ENCODE results near the gene P2RX2. TPM values are rescaled to one million over a fixed set of nuclear protein-coding genes. Genes with fewer than 3 reads are reported as not detected.

P2RX2 gene
- total RNA-seq, 2 donors from 2014 or later = 1.0 TPM; not detected in 1

DNA sequence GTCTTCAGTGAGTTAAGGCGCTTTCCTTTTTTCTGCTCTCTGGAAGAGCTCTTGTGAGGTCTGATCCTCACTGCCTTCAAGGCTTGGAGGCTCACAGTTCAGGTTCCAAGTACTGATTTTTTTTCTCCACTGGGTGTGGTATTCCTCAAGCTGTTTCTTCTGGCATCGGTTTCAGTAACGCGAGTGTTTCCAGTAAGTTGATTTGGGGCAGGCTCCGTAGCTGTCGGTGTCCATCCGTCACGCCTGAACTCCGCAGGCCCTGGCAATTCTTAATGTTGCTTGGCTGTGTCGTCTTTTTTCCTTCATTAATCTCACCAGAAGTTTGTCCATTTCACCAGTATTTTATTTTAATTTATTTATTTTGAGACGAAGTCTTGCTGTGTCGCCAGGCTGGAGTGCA lies 38.8 kb upstream of the P2RX2 start:
- TF ChIP-seq POLR2A (IDR thresholded peaks at IDR 0.05) = no peak
- TF ChIP-seq, protein P1, sequence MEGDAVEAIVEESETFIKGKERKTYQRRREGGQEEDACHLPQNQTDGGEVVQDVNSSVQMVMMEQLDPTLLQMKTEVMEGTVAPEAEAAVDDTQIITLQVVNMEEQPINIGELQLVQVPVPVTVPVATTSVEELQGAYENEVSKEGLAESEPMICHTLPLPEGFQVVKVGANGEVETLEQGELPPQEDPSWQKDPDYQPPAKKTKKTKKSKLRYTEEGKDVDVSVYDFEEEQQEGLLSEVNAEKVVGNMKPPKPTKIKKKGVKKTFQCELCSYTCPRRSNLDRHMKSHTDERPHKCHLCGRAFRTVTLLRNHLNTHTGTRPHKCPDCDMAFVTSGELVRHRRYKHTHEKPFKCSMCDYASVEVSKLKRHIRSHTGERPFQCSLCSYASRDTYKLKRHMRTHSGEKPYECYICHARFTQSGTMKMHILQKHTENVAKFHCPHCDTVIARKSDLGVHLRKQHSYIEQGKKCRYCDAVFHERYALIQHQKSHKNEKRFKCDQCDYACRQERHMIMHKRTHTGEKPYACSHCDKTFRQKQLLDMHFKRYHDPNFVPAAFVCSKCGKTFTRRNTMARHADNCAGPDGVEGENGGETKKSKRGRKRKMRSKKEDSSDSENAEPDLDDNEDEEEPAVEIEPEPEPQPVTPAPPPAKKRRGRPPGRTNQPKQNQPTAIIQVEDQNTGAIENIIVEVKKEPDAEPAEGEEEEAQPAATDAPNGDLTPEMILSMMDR (IDR thresholded peaks at IDR 0.05) = no peak
- ATAC-seq = no peak
- no peak overlapping the region for H3K4me3 ChIP-seq

DNA sequence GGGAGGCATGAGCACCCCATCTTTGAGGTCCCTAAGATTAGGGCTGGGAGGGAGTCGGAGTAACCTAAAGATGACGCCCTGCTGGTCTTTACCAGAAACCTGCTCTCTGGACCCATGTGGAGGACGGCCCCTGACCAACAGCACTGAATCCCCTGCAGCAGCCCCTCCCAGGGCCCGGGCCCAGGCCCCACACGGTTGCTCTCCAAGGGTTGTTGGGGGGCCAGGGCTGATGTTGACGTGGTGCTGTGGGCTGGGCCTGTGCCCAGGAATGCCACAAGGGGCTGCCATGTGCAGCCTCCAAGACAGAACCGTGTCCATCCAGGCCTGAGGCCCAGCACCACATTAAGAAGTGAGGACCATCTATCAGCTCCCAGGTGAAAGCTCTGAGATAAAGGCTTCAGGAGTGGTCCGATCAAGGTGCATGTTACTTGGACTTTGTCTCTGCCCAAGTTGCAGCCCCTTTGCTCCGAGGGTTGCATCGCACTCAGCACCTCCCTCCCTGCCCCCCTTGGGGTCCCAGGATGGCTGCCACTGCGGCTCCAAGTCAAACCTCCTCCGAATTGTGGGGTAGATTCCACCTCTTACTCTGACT lies 37.8 kb upstream of the P2RX2 start:
- WGBS, 2 donors = 88 to 99% methylated on average over 5 to 7 of the region's 12 CpGs
- intact Hi-C loops (cut with DNase I) = no loop called here
- no peak for TF ChIP-seq POLR2A (IDR thresholded peaks at IDR 0.05)
- TF ChIP-seq, protein P1 (IDR thresholded peaks at IDR 0.05) = no peak
- Histone ChIP-seq H3K4me3 (no peak overlapping the region), H3K4me1 (no peaks in the 10 kb centered on the region), H3K27ac (no peak overlapping the region), H3K27me3 (no peaks in the 10 kb centered on the region), H3K9me3 (no peaks in the 10 kb centered on the region), H3K36me3 (replicated peaks in 1 of 2; ENCODE audit: insufficient read depth in 1 of 2, low read depth in 2 of 2) (peaks cover 5 to 16% of the 10 kb centered on the region in 2 donors)
- ATAC-seq (no peak), DNase-seq (no peak)

More for the DNA sequence above, 38.8 kb upstream of the P2RX2 start:
- no peak for DNase-seq
- Histone ChIP-seq H3K9me3 (no peaks in the 10 kb centered on the region), H3K36me3 (replicated peaks in 1 of 2; ENCODE audit: insufficient read depth in 1 of 2, low read depth in 2 of 2) (peaks cover 5 to 19% of the 10 kb centered on the region in 2 donors), H3K4me1 (no peaks in the 10 kb centered on the region), H3K27ac (no peak overlapping the region), H3K27me3 (no peaks in the 10 kb centered on the region)
- WGBS, 2 donors = 93 to 96% methylated on average over 12 of the region's 12 CpGs
- intact Hi-C loops (cut with DNase I) = no loop called here

DNA sequence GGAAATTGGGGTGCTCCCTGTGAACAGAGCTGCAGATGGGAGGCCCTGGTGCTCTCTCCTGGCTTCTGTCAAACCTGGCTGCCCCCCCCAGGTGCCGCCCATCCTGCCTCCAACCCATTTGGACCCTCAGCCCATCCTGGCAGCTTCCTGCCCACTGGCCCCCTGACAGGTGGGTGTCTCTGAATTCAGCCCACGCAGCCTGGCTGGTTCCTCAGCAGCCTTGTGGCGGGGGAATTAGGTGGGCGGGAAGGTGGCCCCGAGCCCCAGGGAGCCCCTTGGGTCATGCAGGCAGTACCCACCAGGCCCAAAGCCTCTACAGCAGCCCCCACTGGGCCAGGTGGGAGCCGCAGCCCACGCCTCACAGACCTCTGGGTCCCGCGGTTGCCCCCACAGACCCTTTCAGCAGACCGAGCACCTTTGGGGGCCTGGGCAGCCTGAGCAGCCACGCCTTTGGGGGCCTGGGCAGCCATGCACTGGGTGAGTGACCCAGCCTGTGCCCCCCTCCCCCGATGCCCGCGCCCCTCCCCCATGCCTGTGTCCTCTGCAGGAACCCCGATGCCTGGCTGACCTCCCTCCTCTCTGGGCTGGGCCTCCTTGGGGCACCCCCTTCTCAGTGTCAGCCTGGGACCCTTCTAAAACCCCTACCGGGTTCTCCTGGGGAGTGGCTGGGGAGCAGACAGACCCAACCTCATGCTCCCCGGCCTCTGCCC lies 37.1 kb upstream of the P2RX2 start:
- peaks cover 5 to 14% of the 10 kb centered on the region in 2 donors for H3K36me3 ChIP-seq (replicated peaks in 1 of 2; ENCODE audit: insufficient read depth in 1 of 2, low read depth in 2 of 2)
- ATAC-seq = no peak
- H3K9me3 ChIP-seq = no peaks in the 10 kb centered on the region
- no peaks in the 10 kb centered on the region for H3K27me3 ChIP-seq
- H3K27ac ChIP-seq = no peak overlapping the region
- H3K4me1 ChIP-seq = no peaks in the 10 kb centered on the region
- no peak for TF ChIP-seq POLR2A (IDR thresholded peaks at IDR 0.05)
- TF ChIP-seq, protein P1 (IDR thresholded peaks at IDR 0.05) = no peak
- intact Hi-C loops (cut with DNase I) = no loop called here
- 80 to 100% methylated on average over 3 to 17 of the region's 17 CpGs for WGBS, 2 donors
- DNase-seq = no peak
- H3K4me3 ChIP-seq = no peak overlapping the region

DNA sequence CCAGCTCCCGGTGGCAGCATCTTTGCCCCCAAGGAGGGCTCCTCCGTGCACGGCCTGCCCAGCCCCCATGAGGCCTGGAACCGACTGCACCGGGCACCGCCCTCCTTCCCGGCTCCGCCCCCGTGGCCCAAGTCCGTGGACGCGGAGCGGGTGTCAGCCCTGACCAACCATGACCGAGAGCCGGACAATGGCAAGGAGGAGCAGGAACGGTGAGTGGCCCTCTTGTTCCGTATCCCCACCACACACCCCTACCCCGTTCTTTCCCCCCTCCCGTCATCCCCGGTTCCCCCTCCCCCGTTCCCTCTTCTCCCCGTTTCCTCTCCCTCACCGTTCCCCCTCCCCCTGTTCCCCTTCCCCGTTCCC lies 36.5 kb upstream of the P2RX2 start:
- intact Hi-C loops (cut with DNase I) = no loop called here
- Histone ChIP-seq H3K27ac (no peak overlapping the region), H3K9me3 (no peaks in the 10 kb centered on the region), H3K27me3 (no peaks in the 10 kb centered on the region), H3K36me3 (replicated peaks in 1 of 2; ENCODE audit: insufficient read depth in 1 of 2, low read depth in 2 of 2) (peaks cover 5 to 10% of the 10 kb centered on the region in 2 donors), H3K4me3 (no peak overlapping the region), H3K4me1 (no peaks in the 10 kb centered on the region)
- no peak for DNase-seq
- no peak for ATAC-seq
- TF ChIP-seq, protein P1 (IDR thresholded peaks at IDR 0.05) = no peak
- no peak for TF ChIP-seq POLR2A (IDR thresholded peaks at IDR 0.05)
- 83 to 90% methylated on average over 6 to 20 of the region's 24 CpGs for WGBS, 2 donors

Measured in body of pancreas (tissue), 4 donors.